Stimulated activated CD8-positive, alpha-beta memory T cell treated with anti-CD3 and anti-CD28 coated beads, Interleukin-7, amount 100 ng/mL, for 1 hour (primary cell): Measurements from ENCODE around the gene ECPAS.
"Not testable (repeated sequence)": the region's sequence is repeated elsewhere in the genome, so short reads cannot be mapped to it uniquely, and the experiment has no call there.

ENCODE experiments used
- DNase-seq, 2 donors: peaks; one replicate each; pipeline ENCODE4 v3.0.0-alpha.2; 2020; ENCODE audit warnings: low read depth in 2 of 2

The ECPAS gene

GRCh38 chr9:111467778-111468367, 16.3 kb downstream of the ECPAS start:
- DNase-seq, result no peak

DNA sequence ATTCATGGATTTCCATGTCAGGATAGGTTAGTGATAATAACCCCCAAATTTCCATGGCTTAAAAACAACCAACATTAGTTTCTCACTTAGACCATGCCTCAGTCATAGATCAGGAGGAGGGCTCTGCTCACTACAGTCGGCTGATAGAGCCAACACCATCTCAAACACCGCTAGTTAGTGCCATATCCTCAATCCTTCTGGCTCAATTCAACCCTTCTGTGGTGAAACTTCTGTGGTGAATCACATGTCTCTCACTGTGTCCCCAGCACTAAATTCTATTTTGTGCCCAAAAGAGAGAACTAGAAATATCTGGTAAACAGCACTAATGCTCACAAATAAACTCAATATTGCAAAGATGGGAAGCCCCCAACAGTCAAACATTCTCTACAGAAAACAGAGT, 21.1 kb downstream of the ECPAS start:
- DNase-seq, result no peak

- no peak for DNase-seq
Measured at GRCh38 chr9:111458139-111459009, 25.8 kb downstream of the ECPAS start.

DNA sequence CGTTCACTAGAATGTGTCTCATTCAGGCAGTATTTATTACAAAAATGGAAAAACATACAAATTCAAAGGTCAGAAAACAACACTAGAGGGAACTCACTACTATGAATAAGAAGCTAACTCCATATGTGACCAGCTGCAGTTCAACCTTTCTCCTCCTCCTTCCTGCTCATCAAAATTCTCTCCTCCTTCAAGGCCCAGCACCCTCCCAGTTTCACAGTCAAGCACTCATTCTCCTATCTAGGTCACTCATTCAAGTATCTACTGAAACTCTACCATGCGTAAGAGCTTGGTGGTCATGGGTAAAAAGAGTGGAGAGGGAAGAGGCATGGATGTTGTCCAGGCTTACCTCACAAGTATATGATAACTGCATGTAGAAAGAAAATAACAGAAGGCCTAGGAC, 27.7 kb downstream of the ECPAS start:
- no peak for DNase-seq

GRCh38 chr9:111455638-111456037, 28.5 kb downstream of the ECPAS start:
- no peak for DNase-seq

DNA sequence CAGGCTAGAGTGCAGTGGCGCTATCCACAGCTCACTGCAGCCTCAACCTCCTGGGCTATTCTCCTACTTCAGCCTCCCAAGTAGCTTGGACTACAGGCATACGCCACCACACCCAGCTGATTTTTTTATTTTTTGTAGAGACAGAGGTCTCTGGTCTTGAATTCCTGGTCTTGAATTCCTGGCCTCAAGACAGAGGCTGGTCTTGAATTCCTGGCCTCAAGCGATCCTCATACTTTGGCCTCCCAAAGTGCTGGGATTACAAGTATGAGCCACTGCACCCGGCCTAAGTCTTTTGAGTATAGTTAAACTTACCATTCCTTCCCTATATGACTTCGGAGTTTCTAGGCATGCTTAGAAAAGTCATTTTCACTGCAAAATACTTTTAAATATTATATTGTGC, 29.4 kb downstream of the ECPAS start:
- DNase-seq, result no peak

DNA sequence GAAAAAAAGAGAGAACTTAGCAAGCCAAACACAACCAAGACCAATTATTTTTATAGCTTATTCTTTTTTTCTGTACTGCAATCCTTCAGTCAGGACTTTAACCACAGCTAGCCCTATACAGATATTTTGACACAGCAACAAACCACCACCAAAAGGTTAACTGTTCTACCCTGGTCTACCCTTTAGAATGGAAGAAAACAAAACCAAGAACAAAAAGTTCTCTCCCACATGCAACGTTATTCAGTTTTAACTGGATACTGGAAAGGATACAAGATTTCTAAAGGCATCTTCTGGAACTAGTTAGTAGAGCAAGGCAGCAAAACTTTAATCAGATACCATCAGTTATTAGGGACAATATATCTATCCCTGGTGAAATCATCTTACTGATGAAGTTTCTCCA, 32.6 kb downstream of the ECPAS start:
- no peak for DNase-seq

- DNase-seq, result no peak
Measured at GRCh38 chr9:111450124-111450523, 34.1 kb downstream of the ECPAS start.

- DNase-seq, result no peak
Measured at GRCh38 chr9:111449705-111450104, 34.5 kb downstream of the ECPAS start.

DNA sequence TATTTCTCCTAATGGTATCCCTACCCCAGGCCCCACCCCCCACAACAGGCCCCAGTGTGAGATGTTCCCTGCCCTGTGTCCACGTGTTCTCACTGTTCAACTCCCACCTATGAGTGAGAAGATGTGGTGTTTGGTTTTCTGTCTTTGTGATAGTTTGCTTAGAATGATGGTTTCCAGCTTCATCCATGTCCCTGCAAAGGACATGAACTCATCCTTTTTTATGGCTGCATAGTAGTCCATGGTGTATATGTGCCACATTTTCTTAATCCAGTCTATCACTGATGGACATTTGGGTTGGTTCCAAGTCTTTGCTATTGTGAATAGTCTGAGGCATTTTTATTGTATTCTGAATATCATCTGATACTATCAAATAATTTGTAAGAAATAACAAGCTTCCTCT, 38.4 kb downstream of the ECPAS start:
- DNase-seq, result not testable (repeated sequence)

DNA sequence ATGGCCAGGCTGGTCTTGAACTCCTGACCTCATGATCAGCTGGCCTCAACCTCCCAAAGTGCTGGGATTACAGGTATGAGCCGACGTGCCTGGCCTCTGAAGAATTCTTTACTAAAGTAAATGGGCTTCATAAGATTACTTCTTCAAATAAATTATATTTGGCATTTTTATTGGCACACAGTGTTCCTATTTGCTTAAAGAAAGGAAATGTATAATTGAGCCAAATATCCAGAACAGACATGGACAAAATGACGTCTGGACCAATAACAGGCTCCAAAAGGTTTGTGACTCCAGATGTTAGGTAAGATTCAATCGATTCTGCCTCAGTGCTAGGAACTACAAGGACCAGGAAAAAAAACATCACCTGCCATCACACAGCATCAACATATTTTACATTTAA, 40.7 kb downstream of the ECPAS start:
- DNase-seq, result no peak

DNA sequence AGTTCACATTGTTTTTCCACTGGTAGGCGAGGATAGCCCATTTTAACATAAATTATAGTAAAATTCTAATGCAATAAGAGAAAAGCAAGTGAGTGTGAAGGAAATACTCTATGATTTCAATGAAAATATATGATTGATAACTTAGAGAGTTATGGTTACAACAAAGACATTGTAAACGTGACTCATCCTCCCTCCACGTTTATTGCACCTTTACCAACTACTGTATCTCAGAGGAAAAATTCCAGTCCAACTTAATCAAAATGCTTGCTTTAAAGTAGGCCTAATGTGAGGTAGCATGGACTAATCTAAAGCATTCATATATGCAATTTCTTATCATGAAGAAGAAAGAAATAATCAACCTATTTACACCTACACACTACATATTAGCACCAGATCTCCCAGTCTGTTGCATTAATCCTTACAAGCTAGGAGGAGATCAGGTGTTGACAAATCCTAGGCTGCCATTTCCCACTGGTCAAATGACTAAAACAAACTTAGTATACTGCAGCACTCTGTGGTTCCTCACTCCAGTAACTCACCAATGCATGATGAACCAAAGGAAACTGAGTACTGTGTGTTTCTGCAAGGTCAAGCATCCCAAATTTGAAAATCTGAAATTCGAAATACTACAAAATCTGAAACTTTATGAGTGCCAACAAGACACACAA, 41.7 kb downstream of the ECPAS start:
- no peak for DNase-seq

DNA sequence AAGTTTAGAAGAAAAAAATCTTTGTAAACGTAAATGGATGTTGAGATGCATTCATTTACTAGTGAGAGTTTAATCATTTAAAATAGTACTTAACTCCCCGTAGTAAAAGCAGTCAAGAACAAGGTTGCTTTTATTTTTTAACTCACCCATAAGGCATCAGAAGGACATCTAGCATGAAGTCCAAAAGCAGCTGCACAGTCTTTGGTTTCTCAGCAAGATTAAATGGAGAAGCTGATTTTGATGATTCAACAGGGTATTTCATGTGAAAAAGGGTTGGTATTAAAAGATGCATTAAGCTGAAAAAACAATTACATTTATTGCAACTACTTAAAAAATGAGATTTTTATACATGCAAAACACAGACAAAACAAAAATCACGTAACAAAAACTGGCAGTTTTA, 44.0 kb downstream of the ECPAS start:
- no peak for DNase-seq

DNA sequence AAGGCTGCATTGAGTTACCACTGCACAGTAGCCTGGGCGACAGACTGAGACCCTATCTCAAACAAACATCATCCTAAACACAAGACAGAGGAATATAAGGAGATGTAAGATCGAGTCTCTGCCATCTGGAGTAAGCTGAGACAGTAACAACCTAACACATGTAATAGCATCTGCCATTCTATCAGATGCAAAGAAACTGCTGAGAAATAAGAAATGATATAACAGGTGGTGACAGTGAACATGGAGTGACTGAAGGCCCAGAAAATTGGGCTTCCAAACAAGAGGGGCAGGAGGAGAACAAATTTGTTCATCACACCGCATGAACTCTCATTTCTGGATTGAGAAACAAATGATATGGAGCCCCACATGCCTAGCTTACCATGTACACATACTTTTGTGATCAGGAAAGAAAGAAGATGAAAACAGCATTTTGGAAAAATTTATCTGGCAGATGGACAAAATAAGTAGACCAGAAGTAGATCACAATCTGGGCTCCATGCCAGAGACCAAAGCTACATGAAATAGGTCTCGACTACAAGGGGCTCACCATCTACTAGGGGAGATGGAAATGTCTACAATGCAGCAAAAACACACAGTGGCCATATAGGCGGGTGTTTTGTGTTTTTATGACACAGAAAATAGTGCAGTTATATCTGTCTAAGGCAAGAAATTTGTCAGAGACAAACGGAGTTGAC, 45.5 kb downstream of the ECPAS start:
- DNase-seq, result no peak

GRCh38 chr9:111436571-111436970, 47.6 kb downstream of the ECPAS start:
- DNase-seq, result no peak

GRCh38 chr9:111433082-111433481, 51.1 kb downstream of the ECPAS start:
- no peak for DNase-seq

DNA sequence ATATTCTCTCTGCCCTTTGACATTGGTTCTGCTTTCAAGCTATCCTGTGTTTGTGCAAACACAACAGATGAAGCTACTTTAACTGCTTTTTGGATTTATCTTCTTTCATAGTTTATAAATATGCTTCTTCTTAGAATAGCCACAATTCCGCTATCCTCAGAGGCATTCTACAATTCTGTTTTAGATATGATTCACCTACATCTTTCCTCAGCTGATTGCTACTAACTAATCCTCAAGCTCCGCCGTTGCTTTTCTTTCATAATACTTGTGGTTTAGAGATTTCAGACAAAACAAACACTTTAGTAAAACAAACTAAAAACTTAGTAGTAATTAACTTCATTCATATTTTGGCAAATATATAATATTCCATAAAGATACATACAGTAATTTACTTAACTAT, 52.5 kb downstream of the ECPAS start:
- DNase-seq, result no peak

GRCh38 chr9:111429175-111429574, 55.0 kb downstream of the ECPAS start:
- no peak for DNase-seq

DNA sequence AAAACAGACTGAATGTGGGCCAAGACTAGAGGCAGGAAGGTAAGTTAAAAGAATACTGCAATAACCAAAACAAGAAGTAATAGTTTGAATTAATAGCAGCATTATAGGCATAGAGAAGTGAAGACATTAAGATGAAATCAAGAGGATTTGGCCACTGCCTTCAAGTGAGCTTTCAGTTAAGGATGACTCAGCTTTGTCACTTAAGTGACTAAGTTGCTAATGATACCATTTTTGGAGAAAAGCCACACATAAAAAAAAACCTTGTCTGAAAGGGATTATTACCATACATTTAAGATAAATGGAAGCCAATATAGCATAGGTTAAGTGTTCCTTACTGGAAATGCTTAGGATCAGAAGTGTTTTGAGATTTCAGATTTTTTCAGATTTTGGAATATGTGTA, 57.0 kb downstream of the ECPAS start:
- no peak for DNase-seq

DNA sequence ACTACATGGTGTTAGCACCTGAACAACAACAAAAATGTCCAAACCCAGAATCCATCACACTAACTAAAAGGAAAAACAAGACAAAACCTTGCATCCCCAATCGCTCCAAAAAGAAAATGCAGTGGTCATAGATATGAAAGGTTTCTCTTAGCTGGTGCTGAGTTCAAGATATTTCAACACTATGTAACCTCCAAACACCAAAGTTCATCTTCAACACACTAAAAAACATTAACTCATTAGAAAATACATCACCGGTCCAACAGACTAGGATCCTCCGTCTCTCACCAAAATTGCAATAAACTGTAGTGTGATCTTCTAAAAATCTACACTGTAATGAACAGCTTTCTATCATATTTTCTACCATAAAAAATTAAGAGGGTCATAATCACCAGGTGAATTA, 60.8 kb downstream of the ECPAS start:
- no peak for DNase-seq

DNA sequence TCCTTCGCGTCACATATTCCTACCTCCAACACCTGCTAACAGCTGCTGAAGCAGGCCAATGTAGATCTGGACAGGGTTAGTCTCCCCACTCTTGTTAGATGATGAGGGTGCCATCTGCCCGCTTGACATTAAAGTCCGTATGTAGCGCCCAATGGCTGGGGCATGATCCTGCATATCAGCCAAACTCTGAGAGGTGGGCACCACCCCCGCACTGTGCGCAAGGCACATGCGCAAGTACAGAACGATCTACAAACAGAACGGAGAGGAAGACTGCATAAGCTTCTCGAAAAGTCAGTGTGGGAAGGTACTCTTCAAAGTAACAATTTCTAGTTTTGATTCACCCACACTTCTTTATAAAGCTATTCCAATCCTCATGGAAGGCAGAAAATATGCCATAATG, 69.8 kb downstream of the ECPAS start:
- no peak for DNase-seq

- DNase-seq, result no peak
Measured at GRCh38 chr9:111413996-111414395, 70.2 kb downstream of the ECPAS start.
